HepG2 (cell line): ENCODE measurements around the gene MAP3K7CL. TPM values are rescaled to one million over a fixed set of nuclear protein-coding genes. Genes with fewer than 3 reads are reported as not detected.

ENCODE experiments used
- ATAC-seq: fragments of 200-7000 bp; cut with Tn5 transposase; 3 replicates; pipeline ENCODE4 v1.9.1; 2020; ENCODE audit warnings: mild to moderate bottlenecking, moderate library complexity
- BruUV-seq: library from RNA; stranded (reverse); fragments of 400-500 nt; replicated peaks from 2 replicates; lab custom pipeline; 2021; lab: Mats Ljungman, UMichigan
- CTCF ChIA-PET: fragments of 300-600 bp; formaldehyde crosslinking; extraction: SDS; loops from one replicate; lab custom pipeline; 2021; ENCODE audit warnings: low total read pairs, inconsistent platforms, low intra/inter-chr PET ratio; lab: Yijun Ruan, JAX
- POLR2A ChIA-PET: fragments of 350-600 bp; sonication (Branson Sonifier 250); formaldehyde crosslinking; loops from one replicate; lab custom pipeline; 2020; ENCODE audit warnings: antibody characterized with exemption, inconsistent platforms; lab: Yijun Ruan, JAX
- DNase-seq: peaks from one replicate; pipeline ENCODE4 v3.0.0-alpha.2; 2015; ENCODE audit warnings: low spot score
- FAIRE-seq: peaks from 3 replicates; lab custom pipeline; 2011; peaks lifted over from hg19 to GRCh38; lab: Jason Lieb, UNC
- H2AFZ ChIP-seq: one replicate; pipeline ENCODE4 v1.6.1; 2011; ENCODE audit warnings: low read length, inconsistent platforms
- H3K27ac ChIP-seq: fragments of 300-600 bp; 3 replicates; pipeline ENCODE4 v1.8.0; 2011; ENCODE audit warnings: mixed run types, mild to moderate bottlenecking, mixed read lengths, low read length, inconsistent platforms; ENCODE audit not compliant: insufficient read depth; ENCODE audit errors: extremely low read length
- H3K27me3 ChIP-seq, 2 experiments: fragments of 200-600 bp in 1 of 2; 2 replicates in 1 of 2; 3 replicates in 1 of 2; pipeline versions ENCODE4 v1.6.0 to v1.8.0; 2011; ENCODE audit warnings: low read length in 2 of 2, mild to moderate bottlenecking in 2 of 2, moderate library complexity in 2 of 2, inconsistent platforms in 1 of 2; ENCODE audit not compliant: insufficient read depth in 2 of 2, control insufficient read depth in 1 of 2
- H3K36me3 ChIP-seq, 2 experiments: fragments of 200-600 bp in 1 of 2; replicated peaks in 1 of 2; 2 replicates in 1 of 2; 3 replicates in 1 of 2; pipeline versions ENCODE4 v1.5.1 to v1.8.0; 2011; ENCODE audit warnings: low read length in 2 of 2, inconsistent platforms in 1 of 2; ENCODE audit not compliant: insufficient read depth in 2 of 2, control insufficient read depth in 1 of 2
- H3K4me1 ChIP-seq: 2 replicates; pipeline ENCODE4 v1.5.1; 2012; ENCODE audit warnings: low read length, inconsistent platforms; ENCODE audit not compliant: insufficient read depth
- H3K4me2 ChIP-seq: 2 replicates; pipeline ENCODE4 v1.6.0; 2011; ENCODE audit warnings: low read depth, low read length, inconsistent platforms
- H3K4me3 ChIP-seq, 3 experiments: fragments of 200-600 bp in 1 of 3; sonication (generic), shearing (Covaris generic) in 1 of 3; replicated peaks in 1 of 3; 2 replicates each; pipeline ENCODE4 v1.5.1; 2011 to 2016; ENCODE audit warnings: low read length in 3 of 3, inconsistent platforms in 2 of 3, low read depth in 2 of 3, mild to moderate bottlenecking in 2 of 3, control low read depth in 1 of 3, mixed read lengths in 1 of 3; ENCODE audit not compliant: insufficient read depth in 1 of 3
- H3K79me2 ChIP-seq: one replicate; pipeline ENCODE4 v1.6.1; 2011; ENCODE audit warnings: low read length, inconsistent platforms; ENCODE audit not compliant: insufficient read depth
- H3K9ac ChIP-seq: 2 replicates; pipeline ENCODE4 v1.6.0; 2011; ENCODE audit warnings: mild to moderate bottlenecking, low read depth, low read length, inconsistent platforms; ENCODE audit not compliant: insufficient read depth
- H3K9me3 ChIP-seq: 2 replicates; pipeline ENCODE4 v1.5.1; 2012; ENCODE audit warnings: mild to moderate bottlenecking, low read length
- H4K20me1 ChIP-seq: 2 replicates; pipeline ENCODE4 v1.6.0; 2011; ENCODE audit warnings: inconsistent platforms, mild to moderate bottlenecking, low read length, moderate library complexity; ENCODE audit not compliant: insufficient read depth
- BRD4 ChIP-seq: sonication (generic); formaldehyde crosslinking; IDR thresholded peaks from 2 replicates; pipeline ENCODE4 v1.4.0; 2020; ENCODE audit warnings: missing genetic modification reagents
- CENPT ChIP-seq: sonication (generic); formaldehyde crosslinking; IDR thresholded peaks from 2 replicates; pipeline ENCODE4 v1.8.0; 2022; ENCODE audit warnings: low read depth, mild to moderate bottlenecking, moderate library complexity, missing genetic modification reagents
- JUNB ChIP-seq: sonication (generic); formaldehyde crosslinking; IDR thresholded peaks from 2 replicates; pipeline ENCODE4 v1.8.0; 2022; ENCODE audit warnings: missing genetic modification reagents, mild to moderate bottlenecking, borderline replicate concordance
- MTA3 ChIP-seq: sonication (generic); formaldehyde crosslinking; IDR thresholded peaks from 2 replicates; pipeline ENCODE4 v1.4.0; 2020; ENCODE audit warnings: missing genetic modification reagents
- NPAS2 ChIP-seq: sonication (generic); formaldehyde crosslinking; IDR thresholded peaks from 2 replicates; pipeline ENCODE4 v1.8.0; 2022; ENCODE audit warnings: mild to moderate bottlenecking, missing genetic modification reagents, borderline replicate concordance
- PPARG ChIP-seq: conservative IDR thresholded peaks from 2 replicates; pipeline ENCODE4 v1.6.1; 2016; ENCODE audit warnings: missing biosample characterization, missing genetic modification reagents
- RFX3 ChIP-seq: IDR thresholded peaks from 2 replicates; pipeline ENCODE4 v1.6.1; 2016; ENCODE audit warnings: missing biosample characterization, missing genetic modification reagents
- THAP11 ChIP-seq: IDR thresholded peaks from 2 replicates; pipeline ENCODE4 v1.6.1; 2016; ENCODE audit warnings: missing biosample characterization, missing genetic modification reagents
- TP53 ChIP-seq: sonication (generic); formaldehyde crosslinking; conservative IDR thresholded peaks from 2 replicates; pipeline ENCODE4 v1.4.0; 2020; ENCODE audit warnings: missing genetic modification reagents
- ZSCAN22 ChIP-seq: sonication (generic); formaldehyde crosslinking; IDR thresholded peaks from 2 replicates; pipeline ENCODE4 v1.4.0; 2020; ENCODE audit warnings: mild to moderate bottlenecking, missing genetic modification reagents
- WGBS: methylation state at CpG from one replicate; pipeline ENCODE4 v1.1.6; 2017; ENCODE audit warnings: low lambda C conversion rate; 5-methylcytosine and 5-hydroxymethylcytosine counted together
- in situ Hi-C: cut with HindIII; loops from 2 replicates; pipeline ENCODE4 v1.10.0; 2017; ENCODE audit warnings: low pct_unique_long_range_greater_than_20kb; ENCODE audit not compliant: extremely low pct_ligation_motif_present
- intact Hi-C: fragments of 100-400 bp; cut with micrococcal nuclease; formaldehyde crosslinking; loops from one replicate; pipeline ENCODE4 v1.10.0; 2022; ENCODE audit not compliant: unreplicated experiment
- polyA plus RNA-seq, 8 experiments: library from polyadenylated mRNA; depleted of rRNA in 3 of 8; stranded (reverse) in 7 of 8; unstranded in 1 of 8; fragments of >200 nt; fragmentation: Illumina TruSeq in 4 of 8; extraction: Trizol in 4 of 8; gene quantifications; 2 replicates each; pipeline versions ENCODE4 v1.2.1 to v1.2.3, GENCODE V29; 2011 to 2016; ENCODE audit warnings: low read depth in 4 of 8, missing spikeins in 1 of 8, mixed read lengths in 1 of 8; ENCODE audit not compliant: insufficient read depth in 1 of 8
- total RNA-seq, 5 experiments: library from RNA; depleted of rRNA; stranded (reverse); fragments of >200 nt; fragmentation: Illumina TruSeq; extraction: Trizol; gene quantifications; 2 replicates each; pipeline ENCODE4 v1.2.3, GENCODE V29; 2016; ENCODE audit warnings: low read depth in 1 of 5
- TF ChIP-seq, protein P1 (sequence below): sonication (generic); formaldehyde crosslinking; IDR thresholded peaks from 2 replicates; pipeline ENCODE4 v1.4.0; 2020; ENCODE audit warnings: missing genetic modification reagents, borderline replicate concordance
- TF ChIP-seq, protein P2 (sequence below): IDR thresholded peaks from 2 replicates; pipeline ENCODE4 v1.6.1; 2018; ENCODE audit warnings: missing genetic modification reagents, mild to moderate bottlenecking, missing compliant biosample characterization
- TF ChIP-seq, protein P3 (sequence below): sonication (generic); formaldehyde crosslinking; IDR thresholded peaks from 2 replicates; pipeline ENCODE4 v1.4.0; 2020; ENCODE audit warnings: missing genetic modification reagents

Gene MAP3K7CL
- total and polyA plus RNA-seq, 2 of the 13 experiments (the other 11 are each of a cell fraction or from before 2014, with no cell fraction given), result 0.04 to 0.15 TPM

DNA sequence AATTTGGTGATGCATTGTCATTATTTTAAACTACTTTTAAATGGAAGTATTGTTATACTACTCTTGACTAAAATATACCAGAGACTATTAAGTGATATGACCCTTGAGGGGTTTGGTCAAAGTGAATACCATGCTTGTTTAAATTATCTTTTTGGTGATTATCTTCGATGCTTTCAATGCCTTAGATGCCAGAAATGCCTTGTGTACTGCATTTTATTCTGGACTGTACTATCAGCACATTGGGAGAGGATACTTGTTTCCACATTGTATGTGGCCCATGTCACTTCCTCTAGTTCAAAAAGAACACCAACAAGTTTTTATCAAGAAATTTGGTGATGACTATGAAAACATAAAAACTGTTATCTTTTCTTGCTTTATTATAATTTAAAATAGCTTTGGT is 16.3 kb downstream of the MAP3K7CL start:
- no peak overlapping the region for H3K27ac ChIP-seq
- no peaks in the 10 kb centered on the region; a peak in 1 of 5 replicates for H3K27me3 ChIP-seq
- FAIRE-seq, result no peak
- H4K20me1 ChIP-seq, result no peaks in the 10 kb centered on the region
- intact Hi-C loops (no loop called here), in situ Hi-C loops (no loop called here)
- TF ChIP-seq CENPT (CRISPR knock-in tag) (no peak), PPARG (no peak), RFX3 (CRISPR knock-in tag) (no peak), TP53 (no peak), BRD4 (no peak), JUNB (CRISPR knock-in tag) (no peak), MTA3 (CRISPR knock-in tag) (no peak), ZSCAN22 (no peak), THAP11 (CRISPR knock-in tag) (no peak), NPAS2 (CRISPR knock-in tag) (no peak)
- TF ChIP-seq, protein P1, sequence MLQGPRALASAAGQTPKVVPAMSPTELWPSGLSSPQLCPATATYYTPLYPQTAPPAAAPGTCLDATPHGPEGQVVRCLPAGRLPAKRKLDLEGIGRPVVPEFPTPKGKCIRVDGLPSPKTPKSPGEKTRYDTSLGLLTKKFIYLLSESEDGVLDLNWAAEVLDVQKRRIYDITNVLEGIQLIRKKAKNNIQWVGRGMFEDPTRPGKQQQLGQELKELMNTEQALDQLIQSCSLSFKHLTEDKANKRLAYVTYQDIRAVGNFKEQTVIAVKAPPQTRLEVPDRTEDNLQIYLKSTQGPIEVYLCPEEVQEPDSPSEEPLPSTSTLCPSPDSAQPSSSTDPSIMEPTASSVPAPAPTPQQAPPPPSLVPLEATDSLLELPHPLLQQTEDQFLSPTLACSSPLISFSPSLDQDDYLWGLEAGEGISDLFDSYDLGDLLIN (CRISPR knock-in tag), result no peak
- TF ChIP-seq, protein P2, sequence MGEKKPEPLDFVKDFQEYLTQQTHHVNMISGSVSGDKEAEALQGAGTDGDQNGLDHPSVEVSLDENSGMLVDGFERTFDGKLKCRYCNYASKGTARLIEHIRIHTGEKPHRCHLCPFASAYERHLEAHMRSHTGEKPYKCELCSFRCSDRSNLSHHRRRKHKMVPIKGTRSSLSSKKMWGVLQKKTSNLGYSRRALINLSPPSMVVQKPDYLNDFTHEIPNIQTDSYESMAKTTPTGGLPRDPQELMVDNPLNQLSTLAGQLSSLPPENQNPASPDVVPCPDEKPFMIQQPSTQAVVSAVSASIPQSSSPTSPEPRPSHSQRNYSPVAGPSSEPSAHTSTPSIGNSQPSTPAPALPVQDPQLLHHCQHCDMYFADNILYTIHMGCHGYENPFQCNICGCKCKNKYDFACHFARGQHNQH (CRISPR knock-in tag), result no peak
- TF ChIP-seq, protein P3, sequence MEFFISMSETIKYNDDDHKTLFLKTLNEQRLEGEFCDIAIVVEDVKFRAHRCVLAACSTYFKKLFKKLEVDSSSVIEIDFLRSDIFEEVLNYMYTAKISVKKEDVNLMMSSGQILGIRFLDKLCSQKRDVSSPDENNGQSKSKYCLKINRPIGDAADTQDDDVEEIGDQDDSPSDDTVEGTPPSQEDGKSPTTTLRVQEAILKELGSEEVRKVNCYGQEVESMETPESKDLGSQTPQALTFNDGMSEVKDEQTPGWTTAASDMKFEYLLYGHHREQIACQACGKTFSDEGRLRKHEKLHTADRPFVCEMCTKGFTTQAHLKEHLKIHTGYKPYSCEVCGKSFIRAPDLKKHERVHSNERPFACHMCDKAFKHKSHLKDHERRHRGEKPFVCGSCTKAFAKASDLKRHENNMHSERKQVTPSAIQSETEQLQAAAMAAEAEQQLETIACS (CRISPR knock-in tag), result no peak
- no peak for ATAC-seq
- BruUV-seq, result no TSS peak
- H3K9me3 ChIP-seq, result no peaks in the 10 kb centered on the region
- no peak overlapping the region for H3K9ac ChIP-seq
- H3K4me1 ChIP-seq, result no peaks in the 10 kb centered on the region
- no peak for DNase-seq
- H3K4me3 ChIP-seq, result no peak overlapping the region
- no peak overlapping the region for H2AFZ ChIP-seq
- no peak overlapping the region for H3K4me2 ChIP-seq
- ChIA-PET CTCF (no interaction called here), POLR2A (no interaction called here)
- H3K36me3 ChIP-seq, result no peaks in the 10 kb centered on the region
- WGBS, result 0% methylated on average over 1 of the region's 1 CpG
- H3K79me2 ChIP-seq, result no peaks in the 10 kb centered on the region
